H1 (cell line): Measurements from ENCODE around the gene RCL1. TPM values are rescaled to one million over a fixed set of nuclear protein-coding genes. Genes with fewer than 3 reads are reported as not detected.

Experiments used
- CTCF ChIA-PET: fragments of 300-600 bp; sonication (Branson Sonifier 250); formaldehyde crosslinking; loops from one replicate; lab custom pipeline; 2021; ENCODE audit not compliant: partially characterized antibody; lab: Charles Lee
- POLR2A ChIA-PET: fragments of 300-600 bp; sonication (Branson Sonifier 250); formaldehyde crosslinking; loops from one replicate; lab custom pipeline; 2021; ENCODE audit warnings: inconsistent platforms; ENCODE audit not compliant: partially characterized antibody; lab: Charles Lee
- DNase-seq, 2 experiments: peaks; one replicate each; pipeline versions ENCODE4 v3.0.0 to v3.0.0-alpha.2; 2010 to 2022; ENCODE audit warnings: low spot score in 2 of 2, low read depth in 1 of 2, mixed read lengths in 1 of 2
- FAIRE-seq: peaks from 2 replicates; lab custom pipeline; 2011; peaks lifted over from hg19 to GRCh38; lab: Jason Lieb, UNC
- H2AFZ ChIP-seq: 2 replicates; pipeline ENCODE4 v1.8.1; 2012; ENCODE audit warnings: low read length, inconsistent platforms
- H2AK5ac ChIP-seq: 2 replicates; pipeline ENCODE4 v1.6.1; 2013; ENCODE audit warnings: low read depth, low read length
- H2BK120ac ChIP-seq: replicated peaks from 2 replicates; pipeline ENCODE3; 2013; ENCODE audit warnings: low read depth, low read length, inconsistent platforms
- H2BK12ac ChIP-seq: 2 replicates; pipeline ENCODE4 v1.6.1; 2013; ENCODE audit warnings: low read depth, low read length
- H2BK15ac ChIP-seq: 2 replicates; pipeline ENCODE4 v1.6.1; 2013; ENCODE audit warnings: low read length
- H2BK20ac ChIP-seq: 2 replicates; pipeline ENCODE4 v1.6.1; 2013; ENCODE audit warnings: low read length
- H2BK5ac ChIP-seq: 2 replicates; pipeline ENCODE4 v1.6.1; 2013; ENCODE audit warnings: low read depth, low read length
- H3K14ac ChIP-seq: 2 replicates; pipeline ENCODE4 v1.6.1; 2013; ENCODE audit warnings: inconsistent platforms; ENCODE audit not compliant: insufficient read length
- H3K18ac ChIP-seq: 2 replicates; pipeline ENCODE4 v1.6.1; 2013; ENCODE audit warnings: low read length; ENCODE audit errors: extremely low read depth
- H3K23ac ChIP-seq: 2 replicates; pipeline ENCODE4 v1.6.1; 2013; ENCODE audit warnings: inconsistent platforms; ENCODE audit not compliant: insufficient read length
- H3K23me2 ChIP-seq: 2 replicates; pipeline ENCODE4 v1.6.1; 2013; ENCODE audit warnings: low read depth, low read length
- H3K27ac ChIP-seq: 2 replicates; pipeline ENCODE4 v1.6.1; 2011; ENCODE audit warnings: low read depth, low read length, inconsistent platforms
- H3K27me3 ChIP-seq, 4 experiments: replicated peaks in 1 of 4; 1 replicate in 1 of 4; 2 replicates in 3 of 4; pipeline versions ENCODE4 v1.6.1 to v1.8.1; 2011 to 2013; ENCODE audit warnings: low read length in 3 of 4, mild to moderate bottlenecking in 3 of 4, inconsistent platforms in 2 of 4, mixed read lengths in 2 of 4, moderate library complexity in 1 of 4; ENCODE audit not compliant: control insufficient read depth in 3 of 4, insufficient read depth in 3 of 4; ENCODE audit errors: extremely low read depth in 1 of 4
- H3K36me3 ChIP-seq, 4 experiments: 2 replicates each; pipeline versions ENCODE4 v1.6.1 to v1.8.1; 2011 to 2013; ENCODE audit warnings: mild to moderate bottlenecking in 4 of 4, low read length in 3 of 4, moderate library complexity in 2 of 4, control low read depth in 1 of 4, inconsistent platforms in 1 of 4; ENCODE audit not compliant: insufficient read depth in 4 of 4, control insufficient read depth in 2 of 4
- H3K4ac ChIP-seq: replicated peaks from 2 replicates; pipeline ENCODE3; 2013; ENCODE audit warnings: low read length, low read depth, mixed read lengths, inconsistent platforms; ENCODE audit not compliant: insufficient read length
- H3K4me1 ChIP-seq, 4 experiments: replicated peaks in 1 of 4; 1 replicate in 1 of 4; 2 replicates in 3 of 4; pipeline versions ENCODE4 v1.6.1 to v1.8.1; 2011 to 2013; ENCODE audit warnings: low read length in 3 of 4, inconsistent platforms in 2 of 4, mixed read lengths in 1 of 4; ENCODE audit not compliant: insufficient read depth in 4 of 4, control insufficient read depth in 3 of 4
- H3K4me2 ChIP-seq, 2 experiments: 2 replicates each; pipeline versions ENCODE4 v1.6.1 to v1.8.1; 2011 to 2013; ENCODE audit warnings: low read depth in 2 of 2, low read length in 2 of 2, control low read depth in 1 of 2, inconsistent platforms in 1 of 2, mild to moderate bottlenecking in 1 of 2; ENCODE audit not compliant: insufficient read depth in 1 of 2
- H3K4me3 ChIP-seq, 4 experiments: fragments of 200-600, 300-600 bp in 1 of 4; sonication (generic), shearing (Covaris generic), sonication (Bioruptor Twin) in 1 of 4; 2 replicates each; pipeline versions ENCODE4 v1.5.1 to v1.8.1; 2011 to 2016; ENCODE audit warnings: low read length in 4 of 4, low read depth in 3 of 4, control low read depth in 2 of 4, inconsistent platforms in 2 of 4, mild to moderate bottlenecking in 2 of 4, mixed read lengths in 1 of 4, moderate library complexity in 1 of 4; ENCODE audit not compliant: insufficient read depth in 2 of 4; ENCODE audit errors: extremely low read depth in 1 of 4
- H3K56ac ChIP-seq: replicated peaks from 2 replicates; pipeline ENCODE3; 2013; ENCODE audit warnings: low read depth, mild to moderate bottlenecking, mixed read lengths, low read length, inconsistent platforms; ENCODE audit not compliant: insufficient read length
- H3K79me1 ChIP-seq: 2 replicates; pipeline ENCODE4 v1.6.1; 2013; ENCODE audit warnings: low read depth, low read length, control low read depth
- H3K79me2 ChIP-seq, 2 experiments: 2 replicates each; pipeline versions ENCODE4 v1.6.1 to v1.8.1; 2012 to 2013; ENCODE audit warnings: low read length in 2 of 2, mild to moderate bottlenecking in 2 of 2, inconsistent platforms in 1 of 2; ENCODE audit not compliant: insufficient read depth in 2 of 2, control insufficient read depth in 1 of 2
- H3K9ac ChIP-seq, 4 experiments: replicated peaks in 1 of 4; 1 replicate in 1 of 4; 2 replicates in 3 of 4; pipeline versions ENCODE4 v1.6.1 to v1.8.1; 2011 to 2013; ENCODE audit warnings: low read depth in 3 of 4, low read length in 3 of 4, control low read depth in 2 of 4, mild to moderate bottlenecking in 2 of 4, moderate library complexity in 2 of 4, inconsistent platforms in 1 of 4; ENCODE audit errors: extremely low read depth in 1 of 4
- H3K9me3 ChIP-seq, 2 experiments: 2 replicates each; pipeline versions ENCODE4 v1.6.1 to v1.8.1; 2012 to 2013; ENCODE audit warnings: mild to moderate bottlenecking in 2 of 2, moderate library complexity in 2 of 2, control low read depth in 1 of 2, inconsistent platforms in 1 of 2, low read depth in 1 of 2, low read length in 1 of 2, mixed read lengths in 1 of 2; ENCODE audit not compliant: insufficient read depth in 2 of 2
- H4K20me1 ChIP-seq, 2 experiments: replicated peaks in 1 of 2; 2 replicates each; pipeline versions ENCODE3 to v1.8.1; 2011 to 2013; ENCODE audit warnings: inconsistent platforms in 2 of 2, low read length in 2 of 2, mild to moderate bottlenecking in 1 of 2; ENCODE audit not compliant: insufficient read depth in 2 of 2, control insufficient read depth in 1 of 2
- H4K5ac ChIP-seq: 2 replicates; pipeline ENCODE4 v1.6.1; 2013; ENCODE audit warnings: low read length, low read depth, mixed read lengths, inconsistent platforms; ENCODE audit not compliant: insufficient read length
- H4K8ac ChIP-seq: 2 replicates; pipeline ENCODE4 v1.8.0; 2013; ENCODE audit warnings: mild to moderate bottlenecking, moderate library complexity, low read length, inconsistent platforms; ENCODE audit not compliant: insufficient read depth; ENCODE audit errors: extremely low read depth
- H4K91ac ChIP-seq: replicated peaks from 2 replicates; pipeline ENCODE3; 2013; ENCODE audit warnings: low read length, mixed read lengths, inconsistent platforms; ENCODE audit not compliant: insufficient read length
- ATF3 ChIP-seq: IDR thresholded peaks from 2 replicates; pipeline ENCODE4 v1.6.1; 2011; ENCODE audit warnings: low read depth, mild to moderate bottlenecking, low read length; ENCODE audit not compliant: insufficient read depth
- CHD2 ChIP-seq: IDR thresholded peaks from 2 replicates; pipeline ENCODE4 v1.6.1; 2012; ENCODE audit warnings: low read length, improper control_type of control experiment
- GABPA ChIP-seq: IDR thresholded peaks from 2 replicates; pipeline ENCODE4 v1.6.1; 2011; ENCODE audit warnings: mild to moderate bottlenecking, low read length, moderate library complexity, borderline replicate concordance; ENCODE audit not compliant: insufficient read depth
- JUN ChIP-seq: IDR thresholded peaks from 2 replicates; pipeline ENCODE4 v1.6.1; 2011; ENCODE audit warnings: low read depth, mild to moderate bottlenecking, improper control_type of control experiment, low read length
- MAFK ChIP-seq: IDR thresholded peaks from 2 replicates; pipeline ENCODE4 v1.6.1; 2012; ENCODE audit warnings: low read depth, mild to moderate bottlenecking, improper control_type of control experiment, low read length
- POLR2AphosphoS5 ChIP-seq: IDR thresholded peaks from 2 replicates; pipeline ENCODE4 v1.6.1; 2011; ENCODE audit warnings: low read depth, low read length
- WGBS, 2 experiments: shearing (Covaris generic) in 1 of 2; methylation state at CpG; one replicate each; pipeline versions ENCODE4 v1.1.6 to v1.1.7; 2013 to 2015; ENCODE audit warnings: low lambda C conversion rate in 2 of 2, mixed read lengths in 2 of 2, inconsistent platforms in 1 of 2, low coverage in 1 of 2, missing lambda C conversion rate in 1 of 2; ENCODE audit not compliant: insufficient replicate concordance in 2 of 2, insufficient coverage in 1 of 2, insufficient read length in 1 of 2; ENCODE audit errors: extremely low coverage in 1 of 2, missing lambda C conversion rate in 1 of 2; 5-methylcytosine and 5-hydroxymethylcytosine counted together
- polyA plus RNA-seq, 7 experiments: library from polyadenylated mRNA; depleted of rRNA in 3 of 7; stranded (reverse) in 5 of 7; unstranded in 2 of 7; fragments of >200 nt in 5 of 7; fragments of 200-250 nt in 2 of 7; gene quantifications; 1 replicate in 5 of 7; 2 replicates in 1 of 7; 4 replicates in 1 of 7; pipeline versions ENCODE4 v1.2.1 to v1.2.3, GENCODE V29; 2011 to 2013; ENCODE audit warnings: missing spikeins in 2 of 7, mixed read lengths in 2 of 7
- total RNA-seq: library from RNA; stranded (reverse); fragmentation: NEBNext Ultra II Directional; extraction: Animal tissue kit (Norgen Biotek cat#: 25700); gene quantifications from 2 replicates; pipeline ENCODE4 v1.2.1, GENCODE V29; 2021

Gene RCL1
- total and polyA plus RNA-seq, 2 of the 8 experiments (the other 6 are each of a cell fraction or from before 2014, with no cell fraction given) = 21.0 to 29.5 TPM

- Histone ChIP-seq H2BK120ac (no peak overlapping the region), H3K23me2 (no peaks in the 10 kb centered on the region; the same call in 1 of the 2 replicates), H3K9me3 (no peaks in the 10 kb centered on the region), H2BK5ac (peak overlapping the region; percentile 60), H3K9ac (peak overlapping the region in 1 of 4 experiments; percentile 2; a peak in 1 of 7 replicates), H2BK12ac (no peak overlapping the region), H3K36me3 (no peaks in the 10 kb centered on the region), H3K27me3 (no peaks in the 10 kb centered on the region), H3K4ac (no peak overlapping the region), H3K14ac (no peak overlapping the region), H3K4me2 (no peak overlapping the region), H2BK15ac (no peak overlapping the region), H3K4me1 (peaks cover 0 to 10% (median 0%) of the 10 kb centered on the region in 4 experiments; a peak in 3 of 7 replicates), H3K27ac (no peak overlapping the region), H3K4me3 (no peak overlapping the region), H4K91ac (no peak overlapping the region), H4K8ac (peak overlapping the region; percentile 31; the same call in 1 of the 2 replicates), H3K56ac (no peak overlapping the region), H4K20me1 (peaks cover 3 to 9% of the 10 kb centered on the region in 2 experiments), H4K5ac (no peak overlapping the region), H2BK20ac (no peak overlapping the region), H3K18ac (no peak overlapping the region), H3K79me1 (peaks cover 6% of the 10 kb centered on the region), H3K79me2 (peaks cover 18 to 100% of the 10 kb centered on the region in 2 experiments), H2AK5ac (0 out of 2 replicates have a peak overlapping the region, but pooled peaks have one; percentile 24), H2AFZ (no peak overlapping the region), H3K23ac (no peak overlapping the region)
- ChIA-PET POLR2A (interaction anchor here (1.0 to 2.9 kb wide), 3 partner anchors 7 to 11 kb away, joined by 3 to 17 read pairs (median 4); partner anchors contain the start of gene RCL1), CTCF (interaction anchor here (1.0 kb wide), 1 partner anchor 24 kb away, joined by 4 read pairs; no protein-coding TSS in a partner anchor)
- TF ChIP-seq JUN (no peak), GABPA (no peak), CHD2 (no peak), POLR2AphosphoS5 (no peak), ATF3 (no peak), MAFK (no peak)
- 92% methylated on average over 26 of the region's 27 CpGs; no CpG with 5 or more reads in 1 of the 2 experiments for WGBS, 2 experiments
- FAIRE-seq (no peak), DNase-seq (no peak)
Measured at GRCh38 chr9:4803670-4804530, 11.2 kb downstream of the RCL1 start.
